Progenitor cell of endocrine pancreas (in vitro differentiated cells): ENCODE data around the gene ACOXL. TPM values are rescaled to one million over a fixed set of nuclear protein-coding genes. Genes with fewer than 3 reads are reported as not detected.

Source experiments
- DNase-seq: peaks from one replicate; pipeline ENCODE4 v3.0.0; 2021; ENCODE audit warnings: low spot score; ENCODE audit not compliant: unreplicated experiment
- H3K27ac Mint-ChIP-seq: 2 replicates; pipeline ENCODE4 v1.8.0; 2021; ENCODE audit warnings: mild to moderate bottlenecking, moderate library complexity, mixed read lengths
- H3K27me3 Mint-ChIP-seq: 2 replicates; pipeline ENCODE4 v1.8.0; 2021; ENCODE audit warnings: mixed read lengths
- H3K36me3 Mint-ChIP-seq: 2 replicates; pipeline ENCODE4 v1.8.0; 2022; ENCODE audit warnings: mixed read lengths; ENCODE audit not compliant: insufficient read depth
- H3K4me1 Mint-ChIP-seq: 2 replicates; pipeline ENCODE4 v1.8.0; 2021; ENCODE audit warnings: low read depth, mixed read lengths
- H3K4me3 Mint-ChIP-seq: 2 replicates; pipeline ENCODE4 v1.8.0; 2021; ENCODE audit warnings: low read depth, mild to moderate bottlenecking, moderate library complexity, mixed read lengths
- H3K9me3 Mint-ChIP-seq: 2 replicates; pipeline ENCODE4 v1.8.0; 2021; ENCODE audit warnings: low read depth, mixed read lengths
- CTCF ChIP-seq: fragments of 200-600 bp; sonication (generic); IDR thresholded peaks from one replicate; pipeline ENCODE4 v1.5.0; 2021; ENCODE audit warnings: antibody characterized with exemption, mild to moderate bottlenecking; ENCODE audit not compliant: unreplicated experiment
- total RNA-seq: library from RNA; stranded (reverse); gene quantifications from 2 replicates; pipeline ENCODE4 v1.2.1, GENCODE V29; 2021

ACOXL gene
- total RNA-seq, 1 donor from 2014 or later: 0.19 TPM

DNA sequence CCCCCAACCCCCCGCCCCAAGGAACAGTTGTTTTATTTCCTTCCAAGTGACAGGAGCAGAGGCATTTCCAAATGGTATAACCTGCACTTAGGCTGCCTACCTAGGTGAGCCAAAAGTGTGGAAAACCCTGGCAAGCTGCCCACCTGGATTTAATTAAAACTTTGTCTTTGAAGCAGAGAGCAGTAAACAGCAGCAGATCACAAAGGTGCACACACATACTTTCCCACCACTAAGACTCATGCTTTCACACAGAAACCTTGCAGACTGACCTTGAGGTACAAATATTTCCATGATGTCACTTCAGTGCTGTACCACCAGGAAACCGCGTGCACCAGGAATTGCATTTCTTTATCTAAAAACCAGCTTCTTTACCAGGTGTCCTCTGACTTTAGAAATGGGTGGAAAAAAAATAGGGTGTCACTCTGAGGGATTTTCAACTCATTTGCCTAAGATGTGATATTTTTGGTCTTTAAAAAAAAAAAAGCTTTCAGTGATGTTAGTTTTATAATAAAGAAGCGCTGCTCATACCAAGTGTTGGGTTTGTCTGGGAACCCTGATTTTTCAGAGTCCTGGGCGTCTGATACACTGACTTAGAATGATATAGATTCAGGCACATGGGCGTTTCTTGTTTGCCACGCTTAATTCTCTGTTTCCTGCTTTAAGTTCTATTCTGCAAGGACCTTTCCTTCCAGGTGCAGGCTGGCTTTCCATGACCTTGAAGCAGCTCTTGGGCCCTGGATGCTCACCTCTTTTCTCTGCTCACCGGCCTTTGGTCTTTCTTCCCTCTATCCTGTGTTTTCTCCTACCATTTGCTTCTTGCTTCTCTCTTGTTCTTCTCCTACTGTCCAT is 317.6 kb downstream of the ACOXL start:
- Mint-ChIP-seq H3K36me3 (no peaks in the 10 kb centered on the region), H3K4me1 (peaks cover 17% of the 10 kb centered on the region), H3K27ac (peak overlapping the region; percentile 29), H3K4me3 (no peak overlapping the region), H3K27me3 (peaks cover 9% of the 10 kb centered on the region), H3K9me3 (no peaks in the 10 kb centered on the region)
- DNase-seq: no peak
- TF ChIP-seq CTCF: no peak

DNA sequence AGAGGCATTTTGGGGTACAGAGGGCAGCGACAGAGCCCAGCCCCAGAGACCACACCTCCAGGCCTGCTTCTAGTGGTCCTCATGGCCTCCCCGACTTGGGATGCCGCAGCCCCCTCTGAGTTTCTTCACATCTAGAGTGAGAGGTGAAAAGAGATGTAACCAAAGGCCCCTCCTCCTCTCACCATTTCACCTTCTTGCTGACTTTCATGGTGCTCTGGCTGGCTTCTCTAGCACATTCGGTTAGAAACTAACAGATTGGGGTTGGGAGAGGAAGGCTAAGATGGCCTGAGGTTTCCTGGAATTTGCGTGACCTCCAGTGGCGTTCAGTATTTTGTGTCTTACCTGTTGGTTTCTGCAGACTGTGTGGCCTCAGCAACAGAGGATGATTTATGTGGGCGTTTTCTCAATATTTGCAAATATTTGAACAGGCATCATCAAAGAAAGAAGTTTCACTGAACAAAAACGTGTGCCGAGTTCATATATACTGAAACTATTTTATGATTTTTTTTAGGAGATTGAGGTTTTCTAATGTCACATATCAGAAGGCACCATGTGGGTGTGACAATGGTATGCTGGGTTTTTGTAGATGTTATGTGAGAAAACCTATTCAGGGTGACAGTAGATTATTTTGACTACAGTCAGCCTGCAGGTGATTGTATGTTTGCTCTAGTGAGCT is 318.5 kb downstream of the ACOXL start:
- H3K36me3 Mint-ChIP-seq: no peaks in the 10 kb centered on the region
- H3K27ac Mint-ChIP-seq: no peak overlapping the region
- peaks cover 9% of the 10 kb centered on the region for H3K27me3 Mint-ChIP-seq
- TF ChIP-seq CTCF: no peak
- no peaks in the 10 kb centered on the region for H3K9me3 Mint-ChIP-seq
- peaks cover 17% of the 10 kb centered on the region for H3K4me1 Mint-ChIP-seq
- DNase-seq: no peak
- H3K4me3 Mint-ChIP-seq: no peak overlapping the region

GRCh38 chr2:111052621-111053020 is 320.2 kb downstream of the ACOXL start:
- H3K9me3 Mint-ChIP-seq: no peaks in the 10 kb centered on the region
- no peaks in the 10 kb centered on the region for H3K36me3 Mint-ChIP-seq
- no peak overlapping the region for H3K4me3 Mint-ChIP-seq
- H3K27me3 Mint-ChIP-seq: peaks cover 3% of the 10 kb centered on the region
- H3K4me1 Mint-ChIP-seq: peaks cover 13% of the 10 kb centered on the region
- DNase-seq: no peak
- H3K27ac Mint-ChIP-seq: no peak overlapping the region
- TF ChIP-seq CTCF: no peak

- no peak overlapping the region for H3K4me3 Mint-ChIP-seq
- peaks cover 9% of the 10 kb centered on the region for H3K27me3 Mint-ChIP-seq
- H3K9me3 Mint-ChIP-seq: no peaks in the 10 kb centered on the region
- H3K36me3 Mint-ChIP-seq: no peaks in the 10 kb centered on the region
- TF ChIP-seq CTCF: no peak
- H3K27ac Mint-ChIP-seq: no peak overlapping the region
- H3K4me1 Mint-ChIP-seq: peaks cover 13% of the 10 kb centered on the region
- DNase-seq: no peak
These were observed 320.9 kb downstream of the ACOXL start for GRCh38 chr2:111053266-111053665.

DNA sequence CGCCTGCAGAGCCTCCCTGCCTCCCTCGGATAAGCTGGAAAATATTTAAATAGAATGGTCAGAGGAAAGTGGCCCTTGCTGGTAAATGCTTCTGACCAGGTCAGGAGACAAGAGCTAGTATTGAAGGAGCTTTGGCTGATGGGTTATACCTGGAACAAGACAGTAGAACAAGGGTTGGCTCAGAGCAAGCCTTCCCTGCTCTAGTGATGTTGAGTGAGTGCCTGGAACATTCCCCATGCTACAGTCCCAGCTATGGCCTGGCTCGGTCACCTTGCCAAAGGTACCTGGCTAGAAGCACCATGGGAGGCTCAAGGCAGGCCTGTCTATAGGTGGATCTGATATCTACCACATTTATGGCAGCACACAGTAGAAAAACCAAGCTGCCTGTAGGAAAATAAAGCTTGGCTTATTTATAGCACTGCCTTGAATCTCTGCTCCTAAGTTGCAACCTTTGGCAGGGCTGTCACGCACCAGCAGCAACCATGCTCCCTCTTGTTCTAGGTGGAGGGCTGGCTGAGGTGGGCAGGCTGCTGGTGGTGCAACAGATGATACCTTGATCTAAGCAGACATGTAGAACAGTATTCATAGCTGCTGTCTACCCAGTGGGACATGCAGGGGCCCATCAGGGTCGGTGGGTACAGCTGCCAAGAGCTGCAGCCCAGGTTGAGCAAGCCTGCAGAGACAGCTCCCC is 321.6 kb downstream of the ACOXL start:
- no peak for TF ChIP-seq CTCF
- DNase-seq: no peak
- H3K9me3 Mint-ChIP-seq: no peaks in the 10 kb centered on the region
- no peaks in the 10 kb centered on the region for H3K36me3 Mint-ChIP-seq
- H3K4me1 Mint-ChIP-seq: peaks cover 13% of the 10 kb centered on the region
- H3K27me3 Mint-ChIP-seq: peaks cover 9% of the 10 kb centered on the region
- no peak overlapping the region for H3K4me3 Mint-ChIP-seq
- no peak overlapping the region for H3K27ac Mint-ChIP-seq
